HEK293 (cell line): Measurements from ENCODE around the gene CXCL14.

Source experiments
- CTCF ChIA-PET: fragments of 350-600 bp; formaldehyde crosslinking; extraction: SDS; loops from one replicate; lab custom pipeline; 2021; ENCODE audit warnings: antibody characterized with exemption; lab: Yijun Ruan, JAX
- POLR2A ChIA-PET: fragments of 300-600 bp; formaldehyde crosslinking; extraction: SDS; loops from one replicate; lab custom pipeline; 2020; ENCODE audit warnings: antibody characterized with exemption, inconsistent platforms; lab: Yijun Ruan, JAX
- H3K27ac ChIP-seq: fragments of 200-500 bp; sonication (Bioruptor generic); 2 replicates; pipeline ENCODE4 v1.5.1; 2014; ENCODE audit warnings: low read depth, low read length, control low read depth, inconsistent platforms; ENCODE audit errors: extremely low read depth
- H3K36me3 ChIP-seq, 2 experiments: fragments of 200-500 bp in 1 of 2; sonication (Bioruptor generic) in 1 of 2; 1 replicate in 1 of 2; 2 replicates in 1 of 2; pipeline ENCODE4 v1.5.1; 2014 to 2017; ENCODE audit warnings: inconsistent platforms in 2 of 2, low read length in 2 of 2; ENCODE audit not compliant: control insufficient read depth in 2 of 2, insufficient read depth in 1 of 2
- H3K4me1 ChIP-seq: fragments of 200-500 bp; sonication (Bioruptor generic); 2 replicates; pipeline ENCODE4 v1.5.1; 2014; ENCODE audit warnings: mild to moderate bottlenecking, low read length, inconsistent platforms; ENCODE audit not compliant: control insufficient read depth, insufficient read depth
- H3K4me3 ChIP-seq: 2 replicates; pipeline ENCODE4 v1.5.1; 2011; ENCODE audit warnings: low read depth, mild to moderate bottlenecking, control low read depth, low read length, moderate library complexity
- H3K9me3 ChIP-seq: fragments of 200-500 bp; sonication (Bioruptor generic); 2 replicates; pipeline ENCODE4 v1.5.1; 2014; ENCODE audit warnings: low read depth, low read length, inconsistent platforms; ENCODE audit not compliant: control insufficient read depth, insufficient read depth
- SCRT2 ChIP-seq: fragments of 450-650 bp; formaldehyde crosslinking; IDR thresholded peaks from 2 replicates; pipeline ENCODE4 v1.5.1; 2016; ENCODE audit warnings: missing biosample characterization, missing genetic modification characterization
- ZBTB20 ChIP-seq: fragments of 450-650 bp; formaldehyde crosslinking; IDR thresholded peaks from 2 replicates; pipeline ENCODE4 v1.5.1; 2016; ENCODE audit warnings: missing biosample characterization, missing genetic modification characterization
- ZNF121 ChIP-seq: fragments of 450-650 bp; formaldehyde crosslinking; IDR thresholded peaks from 2 replicates; pipeline ENCODE4 v1.5.1; 2016; ENCODE audit warnings: missing biosample characterization, missing genetic modification characterization
- ZNF138 ChIP-seq: fragments of 450-650 bp; formaldehyde crosslinking; IDR thresholded peaks from 2 replicates; pipeline ENCODE4 v1.5.1; 2016; ENCODE audit warnings: missing biosample characterization, missing genetic modification characterization, borderline replicate concordance
- ZNF274 ChIP-seq, 2 experiments: fragments of 200-500 bp in 1 of 2; fragments of 450-650 bp in 1 of 2; sonication (Bioruptor generic) in 1 of 2; formaldehyde crosslinking in 1 of 2; IDR thresholded peaks; 2 replicates each; pipeline versions ENCODE4 v1.5.1 to v1.6.1; 2014 to 2016; ENCODE audit warnings: borderline replicate concordance in 1 of 2, inconsistent platforms in 1 of 2, low read length in 1 of 2, missing biosample characterization in 1 of 2, missing genetic modification characterization in 1 of 2
- ZNF341 ChIP-seq: fragments of 450-650 bp; formaldehyde crosslinking; IDR thresholded peaks from 2 replicates; pipeline ENCODE4; 2016; ENCODE audit warnings: low read depth, missing biosample characterization, missing genetic modification characterization
- ZNF513 ChIP-seq: fragments of 450-650 bp; IDR thresholded peaks from 2 replicates; pipeline ENCODE4 v1.5.1; 2018; ENCODE audit warnings: missing biosample characterization, missing genetic modification characterization
- ZNF639 ChIP-seq: fragments of 450-650 bp; formaldehyde crosslinking; IDR thresholded peaks from 2 replicates; pipeline ENCODE4 v1.5.1; 2016; ENCODE audit warnings: missing biosample characterization, missing genetic modification characterization
- ZNF654 ChIP-seq: fragments of 450-650 bp; formaldehyde crosslinking; IDR thresholded peaks from 2 replicates; pipeline ENCODE4 v1.5.1; 2016; ENCODE audit warnings: low read depth, missing biosample characterization, missing genetic modification characterization
- ZNF658 ChIP-seq: fragments of 450-650 bp; formaldehyde crosslinking; IDR thresholded peaks from 2 replicates; pipeline ENCODE4; 2016; ENCODE audit warnings: missing biosample characterization, missing genetic modification characterization
- ZNF777 ChIP-seq: fragments of 450-650 bp; formaldehyde crosslinking; IDR thresholded peaks from 2 replicates; pipeline ENCODE4 v1.5.1; 2017; ENCODE audit warnings: missing biosample characterization, missing genetic modification characterization, borderline replicate concordance
- ZNF792 ChIP-seq: fragments of 450-650 bp; formaldehyde crosslinking; IDR thresholded peaks from 2 replicates; pipeline ENCODE4 v1.5.1; 2016; ENCODE audit warnings: missing biosample characterization, missing genetic modification characterization
- ZNF837 ChIP-seq: fragments of 450-650 bp; formaldehyde crosslinking; IDR thresholded peaks from 2 replicates; pipeline ENCODE4 v1.5.1; 2016; ENCODE audit warnings: missing biosample characterization, missing genetic modification characterization
- TF ChIP-seq, protein P1 (sequence below): fragments of 450-650 bp; formaldehyde crosslinking; IDR thresholded peaks from 2 replicates; pipeline ENCODE4 v1.5.1; 2016; ENCODE audit warnings: missing biosample characterization, missing genetic modification characterization

The CXCL14 gene

GRCh38 chr5:135534609-135535419, 44.0 kb downstream of the CXCL14 start:
- Histone ChIP-seq H3K27ac (no peak overlapping the region), H3K9me3 (no peaks in the 10 kb centered on the region), H3K4me1 (no peaks in the 10 kb centered on the region), H3K36me3 (no peaks in the 10 kb centered on the region), H3K4me3 (no peak overlapping the region; the same call in 1 of the 2 replicates)
- ChIA-PET CTCF (interaction anchor here (0.6 to 2.7 kb wide), 4 partner anchors 17 to 74 kb away, joined by 3 to 11 read pairs (median 3); no protein-coding TSS in a partner anchor), POLR2A (no interaction called here)
- TF ChIP-seq ZNF138 (tag by site-specific recombination) (no peak), ZNF837 (tag by site-specific recombination) (no peak), ZNF792 (tag by site-specific recombination) (no peak), ZNF777 (no peak), ZNF654 (no peak), ZNF639 (no peak), ZNF341 (no peak)
- TF ChIP-seq, protein P1, sequence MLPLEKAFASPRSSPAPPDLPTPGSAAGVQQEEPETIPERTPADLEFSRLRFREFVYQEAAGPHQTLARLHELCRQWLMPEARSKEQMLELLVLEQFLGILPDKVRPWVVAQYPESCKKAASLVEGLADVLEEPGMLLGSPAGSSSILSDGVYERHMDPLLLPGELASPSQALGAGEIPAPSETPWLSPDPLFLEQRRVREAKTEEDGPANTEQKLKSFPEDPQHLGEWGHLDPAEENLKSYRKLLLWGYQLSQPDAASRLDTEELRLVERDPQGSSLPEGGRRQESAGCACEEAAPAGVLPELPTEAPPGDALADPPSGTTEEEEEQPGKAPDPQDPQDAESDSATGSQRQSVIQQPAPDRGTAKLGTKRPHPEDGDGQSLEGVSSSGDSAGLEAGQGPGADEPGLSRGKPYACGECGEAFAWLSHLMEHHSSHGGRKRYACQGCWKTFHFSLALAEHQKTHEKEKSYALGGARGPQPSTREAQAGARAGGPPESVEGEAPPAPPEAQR (tag by site-specific recombination), result no peak

GRCh38 chr5:135533794-135534193, 45.0 kb downstream of the CXCL14 start:
- POLR2A ChIA-PET, result no interaction called here
- TF ChIP-seq ZNF513 (tag by site-specific recombination) (no peak), SCRT2 (tag by site-specific recombination) (peak; percentile 84)
- CTCF ChIA-PET, result interaction anchor here (0.8 to 2.7 kb wide), 5 partner anchors 18 to 76 kb away, joined by 3 to 11 read pairs (median 8); no protein-coding TSS in a partner anchor

DNA sequence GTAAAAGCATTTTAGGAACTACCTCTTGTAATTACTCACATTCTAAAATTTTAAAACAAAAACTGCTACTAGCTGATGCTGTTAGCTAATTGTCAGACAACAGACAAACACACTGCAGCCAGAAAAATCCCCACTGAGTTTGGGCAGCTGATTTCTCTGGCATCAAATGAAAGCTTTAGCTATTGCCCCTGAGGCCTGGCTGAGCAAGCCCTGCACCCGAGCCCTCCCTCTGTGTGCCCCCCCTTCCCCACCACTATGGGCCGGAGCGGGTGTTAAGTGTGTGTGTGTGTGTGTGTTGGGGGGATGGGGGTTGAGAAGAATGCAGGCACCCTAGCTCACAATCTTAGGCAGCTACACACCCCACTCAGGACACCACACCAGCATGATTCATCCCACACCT, 45.5 kb downstream of the CXCL14 start:
- H3K4me3 ChIP-seq, result no peak overlapping the region
- ChIA-PET CTCF (interaction anchor here (0.8 to 2.7 kb wide), 4 partner anchors 19 to 76 kb away, joined by 4 to 11 read pairs (median 9); no protein-coding TSS in a partner anchor), POLR2A (no interaction called here)
- no peak overlapping the region for H3K27ac ChIP-seq
- no peaks in the 10 kb centered on the region for H3K36me3 ChIP-seq
- no peaks in the 10 kb centered on the region for H3K4me1 ChIP-seq
- TF ChIP-seq ZNF121 (tag by site-specific recombination) (no peak), ZNF658 (tag by site-specific recombination) (no peak), ZBTB20 (tag by site-specific recombination) (no peak), ZNF274 (IDR thresholded peaks at IDR 0.05; ENCODE audit: low read length) (no peak), ZNF274 (tag by site-specific recombination; IDR thresholded peaks at IDR 0.05; ENCODE audit: borderline replicate concordance) (no peak)
- no peaks in the 10 kb centered on the region for H3K9me3 ChIP-seq

More at GRCh38 chr5:135533794-135534193, 45.0 kb downstream of the CXCL14 start:
- Histone ChIP-seq H3K4me3 (no peak overlapping the region), H3K36me3 (no peaks in the 10 kb centered on the region), H3K27ac (no peak overlapping the region), H3K9me3 (no peaks in the 10 kb centered on the region), H3K4me1 (no peaks in the 10 kb centered on the region)
